A673 (cell line): ENCODE data around the gene BUD23. TPM values are rescaled to one million over a fixed set of nuclear protein-coding genes. Genes with fewer than 3 reads are reported as not detected.

Experiments
- BruUV-seq: library from RNA; stranded (reverse); fragments of 400-500 nt; replicated peaks from 2 replicates; lab custom pipeline; 2021; lab: Mats Ljungman, UMichigan
- CTCF ChIA-PET: fragments of 300-600 bp; sonication (Branson Sonifier 250); formaldehyde crosslinking; loops from one replicate; lab custom pipeline; 2022; ENCODE audit warnings: antibody characterized with exemption; lab: Charles Lee
- POLR2A ChIA-PET: fragments of 300-600 bp; sonication (Branson Sonifier 250); formaldehyde crosslinking; loops from one replicate; lab custom pipeline; 2022; ENCODE audit warnings: antibody characterized with exemption; ENCODE audit not compliant: low non-redundant PET; lab: Charles Lee
- DNase-seq: peaks from one replicate; pipeline ENCODE4 v3.0.0-alpha.2; 2015; ENCODE audit warnings: low spot score
- H3K27ac ChIP-seq: fragments of 200-600 bp; sonication (generic); 2 replicates; pipeline ENCODE4 v1.5.1; 2016; ENCODE audit warnings: mixed run types, low read depth, mild to moderate bottlenecking, mixed read lengths, antibody characterized with exemption, low read length; ENCODE audit not compliant: poor library complexity, severe bottlenecking
- H3K27me3 ChIP-seq: fragments of 200-600 bp; sonication (generic); replicated peaks from 2 replicates; pipeline ENCODE4 v1.6.1; 2017; ENCODE audit warnings: mixed run types, low read depth, mild to moderate bottlenecking, mixed read lengths, antibody characterized with exemption, low read length; ENCODE audit not compliant: insufficient read depth, poor library complexity
- H3K36me3 ChIP-seq: fragments of 200-600 bp; sonication (generic); 2 replicates; pipeline ENCODE4 v1.6.1; 2016; ENCODE audit warnings: mixed run types, mild to moderate bottlenecking, mixed read lengths, antibody characterized with exemption, low read length; ENCODE audit not compliant: insufficient read depth, poor library complexity, severe bottlenecking
- H3K4me1 ChIP-seq: fragments of 200-600 bp; sonication (generic); 2 replicates; pipeline ENCODE4 v1.6.1; 2017; ENCODE audit warnings: mixed run types, mild to moderate bottlenecking, mixed read lengths, antibody characterized with exemption, low read length; ENCODE audit not compliant: insufficient read depth, poor library complexity, severe bottlenecking
- H3K4me3 ChIP-seq: fragments of 200-600 bp; sonication (generic); 2 replicates; pipeline ENCODE4 v1.5.1; 2016; ENCODE audit warnings: low read depth, mixed run types, mild to moderate bottlenecking, mixed read lengths, low read length; ENCODE audit not compliant: poor library complexity, severe bottlenecking
- H3K9me3 ChIP-seq: fragments of 200-600 bp; sonication (generic); 2 replicates; pipeline ENCODE4 v1.6.1; 2016; ENCODE audit warnings: mixed run types, low read depth, mild to moderate bottlenecking, mixed read lengths, antibody characterized with exemption, low read length; ENCODE audit not compliant: poor library complexity, severe bottlenecking
- CTCF ChIP-seq: fragments of 300-800, 200-600 bp; sonication (generic); conservative IDR thresholded peaks from 2 replicates; pipeline ENCODE4 v1.5.1; 2017; ENCODE audit warnings: low read depth, mild to moderate bottlenecking, antibody characterized with exemption, low read length, moderate library complexity, mixed read lengths
- EZH2 ChIP-seq: fragments of 200-600 bp; sonication (generic); IDR thresholded peaks from 2 replicates; pipeline ENCODE4 v1.6.1; 2017; ENCODE audit warnings: borderline replicate concordance, low read depth, mild to moderate bottlenecking, mixed read lengths, antibody characterized with exemption, low read length; ENCODE audit not compliant: poor library complexity, severe bottlenecking
- intact Hi-C: fragments of 100-400 bp; cut with micrococcal nuclease; formaldehyde crosslinking; loops from one replicate; pipeline ENCODE4 v1.10.0; 2022; ENCODE audit not compliant: unreplicated experiment
- total RNA-seq: library from RNA; stranded (reverse); gene quantifications from 2 replicates; pipeline ENCODE4 v1.2.3, GENCODE V29; 2021

Gene BUD23
- total RNA-seq, 1 experiment from 2014 or later = 133 TPM

- TF ChIP-seq EZH2 (no peak), CTCF (no peak)
- BruUV-seq = no TSS peak
- intact Hi-C loops = no loop called here
- H3K4me3 ChIP-seq = no peak overlapping the region
- peaks cover 6% of the 10 kb centered on the region for H3K36me3 ChIP-seq
- CTCF ChIA-PET = interaction anchor here (1.2 kb wide), 1 partner anchor 72 kb away, joined by 3 read pairs; no protein-coding TSS in a partner anchor
- no peak for DNase-seq
- no peak overlapping the region for H3K27ac ChIP-seq
- H3K4me1 ChIP-seq = peaks cover 16% of the 10 kb centered on the region
- H3K9me3 ChIP-seq = no peaks in the 10 kb centered on the region
- POLR2A ChIA-PET = no interaction called here
- H3K27me3 ChIP-seq = no peaks in the 10 kb centered on the region
Measured at GRCh38 chr7:73678862-73679261, 4.5 kb upstream of the BUD23 start.

GRCh38 chr7:73679709-73680108, 3.7 kb upstream of the BUD23 start:
- TF ChIP-seq CTCF = no peak
- no peak for TF ChIP-seq EZH2
- intact Hi-C loops = no loop called here
- peaks cover 6% of the 10 kb centered on the region for H3K36me3 ChIP-seq
- no TSS peak for BruUV-seq
- POLR2A ChIA-PET = no interaction called here
- no peaks in the 10 kb centered on the region for H3K9me3 ChIP-seq
- no peak overlapping the region for H3K27ac ChIP-seq
- no peaks in the 10 kb centered on the region for H3K27me3 ChIP-seq
- H3K4me3 ChIP-seq = no peak overlapping the region
- peaks cover 16% of the 10 kb centered on the region for H3K4me1 ChIP-seq
- CTCF ChIA-PET = no interaction called here
- no peak for DNase-seq

- intact Hi-C loops = no loop called here
- H3K4me1 ChIP-seq = peaks cover 16% of the 10 kb centered on the region
- no peak for TF ChIP-seq CTCF
- TF ChIP-seq EZH2 = no peak
- BruUV-seq = no TSS peak
- no peak overlapping the region for H3K4me3 ChIP-seq
- ChIA-PET CTCF (no interaction called here), POLR2A (no interaction called here)
- no peak overlapping the region for H3K27ac ChIP-seq
- no peaks in the 10 kb centered on the region for H3K9me3 ChIP-seq
- no peaks in the 10 kb centered on the region for H3K27me3 ChIP-seq
- H3K36me3 ChIP-seq = peaks cover 6% of the 10 kb centered on the region
- DNase-seq = no peak
Measured at GRCh38 chr7:73680501-73680900, 2.9 kb upstream of the BUD23 start.
